CD4-positive, alpha-beta T cell treated with Interleukin-4 for 4 hours (primary cell): ENCODE measurements around the gene GSX2.
"Not testable (repeated sequence)": the region's sequence is repeated elsewhere in the genome, so short reads cannot be mapped to it uniquely, and the experiment has no call there.

ENCODE experiments used
- DNase-seq: peaks from one replicate; pipeline ENCODE4 v3.0.0-alpha.2; 2020

The GSX2 gene

GRCh38 chr4:54099748-54100574 lies at the start of gene GSX2:
Gene GSX2, plus strand, starts transcription at chr4:54100163. Its CDS starts 182 bp downstream, at chr4:54100345.
- no peak for DNase-seq

- no peak for DNase-seq
These were observed 49.6 kb upstream of the GSX2 start for GRCh38 chr4:54050214-54050904.

- DNase-seq, result not testable (repeated sequence)
These were observed 46.6 kb upstream of the GSX2 start for GRCh38 chr4:54053322-54053721.

GRCh38 chr4:54054501-54054900 lies 45.5 kb upstream of the GSX2 start:
- DNase-seq, result no peak

- DNase-seq, result no peak
These were observed 44.5 kb upstream of the GSX2 start for GRCh38 chr4:54055494-54055893.

- DNase-seq, result peak; percentile 25
These were observed 43.6 kb upstream of the GSX2 start for GRCh38 chr4:54056360-54056759.

- DNase-seq, result peak; percentile 46
These were observed 41.8 kb upstream of the GSX2 start for GRCh38 chr4:54058171-54058570.

- DNase-seq, result no peak
These were observed 39.8 kb upstream of the GSX2 start for GRCh38 chr4:54060116-54060515.

GRCh38 chr4:54061067-54061466 lies 38.9 kb upstream of the GSX2 start:
- no peak for DNase-seq

GRCh38 chr4:54061873-54062272 lies 38.1 kb upstream of the GSX2 start:
- DNase-seq, result no peak

- no peak for DNase-seq
These were observed 37.6 kb upstream of the GSX2 start for GRCh38 chr4:54062392-54062791.

- peak; percentile 28 for DNase-seq
These were observed 36.7 kb upstream of the GSX2 start for GRCh38 chr4:54063229-54063628.

GRCh38 chr4:54063737-54064316 lies 36.1 kb upstream of the GSX2 start:
- DNase-seq, result peak; percentile 28

GRCh38 chr4:54064317-54065111 lies 35.4 kb upstream of the GSX2 start, which contains the start of gene CHIC2:
Gene CHIC2, minus strand, starts transcription at chr4:54064605. Its CDS starts 305 bp downstream, at chr4:54064300.
- DNase-seq, result peak; percentile 98

GRCh38 chr4:54065282-54066087 lies 34.5 kb upstream of the GSX2 start:
- DNase-seq, result no peak

- no peak for DNase-seq
These were observed 33.9 kb upstream of the GSX2 start for GRCh38 chr4:54066088-54066415.

- no peak for DNase-seq
These were observed 33.2 kb upstream of the GSX2 start for GRCh38 chr4:54066718-54067129.

- no peak for DNase-seq
These were observed 32.8 kb upstream of the GSX2 start for GRCh38 chr4:54067166-54067565.

GRCh38 chr4:54073271-54073880 lies 26.6 kb upstream of the GSX2 start:
- DNase-seq, result no peak

GRCh38 chr4:54074381-54074780 lies 25.6 kb upstream of the GSX2 start:
- no peak for DNase-seq

- DNase-seq, result no peak
These were observed 23.3 kb upstream of the GSX2 start for GRCh38 chr4:54076673-54077072.

GRCh38 chr4:54077812-54078211 lies 22.2 kb upstream of the GSX2 start:
- DNase-seq, result no peak
